ENCODE measurements around the gene ETV3. TPM values are rescaled to one million over a fixed set of nuclear protein-coding genes. Genes with fewer than 3 reads are reported as not detected.

ETV3 gene
- total RNA-seq, 1 experiment from 2014 or later = 21.2 TPM

DNA sequence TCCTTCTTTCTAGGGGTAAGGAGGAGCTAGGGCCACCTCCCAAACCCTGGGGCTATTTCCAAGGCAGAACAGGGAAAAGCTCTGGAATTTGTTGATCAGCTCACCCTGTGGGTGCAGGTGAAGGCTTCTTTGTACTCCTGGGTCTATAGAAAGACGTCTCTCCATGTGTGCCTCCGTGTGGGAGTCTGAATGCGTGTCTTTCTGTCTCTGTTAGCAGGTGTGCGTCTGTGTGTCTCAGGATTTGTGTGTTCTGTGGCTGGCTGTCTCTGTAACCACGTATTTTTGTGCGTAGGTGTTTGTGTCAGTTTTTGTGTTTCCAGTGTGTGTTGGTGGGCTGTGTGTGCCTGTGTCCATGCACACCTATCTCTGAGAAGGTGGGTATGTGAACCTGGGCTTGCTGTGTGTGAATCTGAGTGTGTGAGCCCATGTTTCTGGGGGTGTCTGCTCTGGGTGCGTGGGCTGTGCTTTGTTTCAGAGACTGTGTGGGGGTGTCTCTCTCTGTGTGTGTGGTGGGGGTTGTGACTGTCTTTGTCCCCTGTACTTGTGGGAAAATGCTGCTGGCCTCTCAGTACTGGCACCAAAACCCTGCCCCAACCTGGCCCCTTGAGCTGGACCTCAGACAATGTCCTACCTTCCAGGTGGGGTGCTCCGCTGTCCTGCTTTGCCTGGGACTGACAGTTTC, 25.9 kb downstream of the ETV3 start:
- H3K4me1 ChIP-seq (ENCODE audit: control insufficient read depth in 1 of 2, insufficient read depth in 2 of 2, low read length in 2 of 2) = no peaks in the 10 kb centered on the region
- H3K9ac ChIP-seq (ENCODE audit: low read length) = no peak overlapping the region
- H3K27me3 ChIP-seq (ENCODE audit: insufficient read depth, low read length) = peaks cover 14% of the 10 kb centered on the region; the same call in 1 of the 2 replicates
- H3K4me2 ChIP-seq (ENCODE audit: low read length) = no peak overlapping the region
- no peak overlapping the region for H3K4me3 ChIP-seq (replicated peaks in 1 of 2; ENCODE audit: low read depth in 1 of 2, low read length in 2 of 2)
- H3K36me3 ChIP-seq (ENCODE audit: control insufficient read depth in 1 of 2, insufficient read depth in 2 of 2, low read length in 2 of 2) = no peaks in the 10 kb centered on the region
- ATAC-seq (no peak), DNase-seq (ENCODE audit: low read depth, low spot score) (no peak)
- POLR2A ChIA-PET = no interaction called here
- BruUV-seq (replicated peaks) = no TSS peak
- H4K20me1 ChIP-seq (ENCODE audit: insufficient read depth) = no peaks in the 10 kb centered on the region
- H3K9me2 ChIP-seq (ENCODE audit: insufficient read depth) = no peaks in the 10 kb centered on the region
- intact Hi-C loops (cut with micrococcal nuclease) = no loop called here
- H3K27ac ChIP-seq (ENCODE audit: low read depth, low read length) = no peak overlapping the region
- H3K9me3 ChIP-seq (ENCODE audit: control insufficient read depth in 1 of 2, insufficient read depth in 1 of 2, low read depth in 1 of 2, low read length in 2 of 2) = no peaks in the 10 kb centered on the region
- CTCF ChIA-PET = interaction anchor here (0.7 kb wide), 1 partner anchor 44 kb away, joined by 3 read pairs; no protein-coding TSS in a partner anchor
- RAD21 ChIA-PET (ENCODE audit: low non-redundant PET in 1 of 2, low total read pairs in 2 of 2, uncharacterized antibody in 2 of 2, unreplicated experiment in 2 of 2) = no interaction called here
- no peaks in the 10 kb centered on the region for H3K79me2 ChIP-seq (ENCODE audit: insufficient read depth, low read length)
- TF ChIP-seq EGR1 (IDR thresholded peaks at IDR 0.05; ENCODE audit: low read depth) = no peak
- TF ChIP-seq JUND (IDR thresholded peaks at IDR 0.05) = no peak
- no peak for TF ChIP-seq TCF7L2 (IDR thresholded peaks at IDR 0.05; ENCODE audit: borderline replicate concordance, extremely low read depth, insufficient read depth, insufficient read length)
- TF ChIP-seq FOSL1 (IDR thresholded peaks at IDR 0.05; ENCODE audit: low read depth) = no peak
- no peak for TF ChIP-seq SP1 (IDR thresholded peaks at IDR 0.05; ENCODE audit: low read depth)
- no peak for TF ChIP-seq EZH2phosphoT487 (IDR thresholded peaks at IDR 0.05; ENCODE audit: borderline replicate concordance)
- no peak overlapping the region for H2AFZ ChIP-seq (ENCODE audit: low read depth, low read length, poor library complexity, severe bottlenecking)

DNA sequence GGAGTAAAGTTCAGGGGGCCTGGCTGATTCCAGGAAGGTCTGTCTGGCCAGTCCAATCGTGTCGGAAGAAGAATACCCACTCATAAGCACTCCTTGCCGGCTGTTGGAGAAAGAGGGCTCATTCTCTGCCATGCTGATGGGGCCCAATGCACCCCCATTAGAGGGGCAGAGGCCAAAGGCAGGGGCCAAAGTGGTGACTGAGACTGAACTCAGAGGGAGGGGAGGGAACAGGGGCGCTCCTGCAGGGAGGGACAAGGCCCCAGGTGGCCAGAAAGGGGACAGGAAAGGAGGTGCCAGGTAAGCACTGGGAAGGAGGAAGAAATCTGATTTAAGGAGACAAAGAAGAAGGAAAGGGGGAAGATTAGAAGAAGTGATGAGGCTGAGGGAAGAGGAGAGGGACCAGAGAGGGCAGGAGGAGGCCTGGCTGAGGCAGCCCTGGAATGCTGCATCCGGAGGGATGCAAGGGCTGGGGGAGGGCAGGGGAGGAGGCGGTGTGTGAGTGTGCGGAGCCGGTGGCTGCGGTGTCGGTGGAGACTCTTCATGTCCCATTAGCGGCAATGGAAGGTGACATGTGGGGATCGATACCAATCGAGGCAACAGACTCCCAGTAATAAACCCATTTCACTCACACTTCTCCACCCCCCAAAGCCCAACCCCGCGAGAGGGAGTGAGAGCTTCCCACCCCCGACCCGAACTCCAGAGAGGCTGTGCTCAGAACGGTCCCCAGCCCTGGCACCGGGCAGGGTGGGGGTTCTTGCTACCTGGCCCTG, 26.6 kb downstream of the ETV3 start:
- Histone ChIP-seq H3K4me2 (ENCODE audit: low read length) (no peak overlapping the region), H3K4me3 (replicated peaks in 1 of 2; ENCODE audit: low read depth in 1 of 2, low read length in 2 of 2) (no peak overlapping the region), H3K9ac (ENCODE audit: low read length) (no peak overlapping the region), H3K27ac (ENCODE audit: low read depth, low read length) (no peak overlapping the region), H3K9me2 (ENCODE audit: insufficient read depth) (no peaks in the 10 kb centered on the region), H3K9me3 (ENCODE audit: control insufficient read depth in 1 of 2, insufficient read depth in 1 of 2, low read depth in 1 of 2, low read length in 2 of 2) (no peaks in the 10 kb centered on the region), H4K20me1 (ENCODE audit: insufficient read depth) (no peaks in the 10 kb centered on the region), H2AFZ (ENCODE audit: low read depth, low read length, poor library complexity, severe bottlenecking) (no peak overlapping the region), H3K4me1 (ENCODE audit: control insufficient read depth in 1 of 2, insufficient read depth in 2 of 2, low read length in 2 of 2) (peaks cover 0 to 3% of the 10 kb centered on the region in 2 experiments; a peak in 2 of 4 replicates), H3K36me3 (ENCODE audit: control insufficient read depth in 1 of 2, insufficient read depth in 2 of 2, low read length in 2 of 2) (no peaks in the 10 kb centered on the region), H3K79me2 (ENCODE audit: insufficient read depth, low read length) (no peaks in the 10 kb centered on the region), H3K27me3 (ENCODE audit: insufficient read depth, low read length) (peaks cover 21% of the 10 kb centered on the region; the same call in 1 of the 2 replicates)
- CTCF ChIA-PET = interaction anchor here (0.7 kb wide), 1 partner anchor 45 kb away, joined by 3 read pairs; no protein-coding TSS in a partner anchor
- RAD21 ChIA-PET (ENCODE audit: low non-redundant PET in 1 of 2, low total read pairs in 2 of 2, uncharacterized antibody in 2 of 2, unreplicated experiment in 2 of 2) = interaction anchor here in 1 of 2 experiments (0.8 kb wide), 1 partner anchor 22 kb away, joined by 3 read pairs; no protein-coding TSS in a partner anchor
- POLR2A ChIA-PET = no interaction called here
- ATAC-seq (no peak), DNase-seq (ENCODE audit: low read depth, low spot score) (no peak)
- intact Hi-C loops (cut with micrococcal nuclease) = no loop called here
- BruUV-seq (replicated peaks) = no TSS peak
- TF ChIP-seq YY1 (IDR thresholded peaks at IDR 0.05; ENCODE audit: extremely low read depth, insufficient replicate concordance, low read depth, low read length) (no peak), SIN3A (IDR thresholded peaks at IDR 0.05; ENCODE audit: low read depth) (no peak), SP1 (IDR thresholded peaks at IDR 0.05; ENCODE audit: low read depth) (no peak), SRF (IDR thresholded peaks at IDR 0.05; ENCODE audit: low read depth) (no peak), JUND (IDR thresholded peaks at IDR 0.05) (no peak), CBX3 (IDR thresholded peaks at IDR 0.05; ENCODE audit: low read depth) (no peak), EZH2phosphoT487 (IDR thresholded peaks at IDR 0.05; ENCODE audit: borderline replicate concordance) (no peak), ELF1 (IDR thresholded peaks at IDR 0.05; ENCODE audit: borderline replicate concordance, low read depth) (no peak)
- TF ChIP-seq, protein P1, sequence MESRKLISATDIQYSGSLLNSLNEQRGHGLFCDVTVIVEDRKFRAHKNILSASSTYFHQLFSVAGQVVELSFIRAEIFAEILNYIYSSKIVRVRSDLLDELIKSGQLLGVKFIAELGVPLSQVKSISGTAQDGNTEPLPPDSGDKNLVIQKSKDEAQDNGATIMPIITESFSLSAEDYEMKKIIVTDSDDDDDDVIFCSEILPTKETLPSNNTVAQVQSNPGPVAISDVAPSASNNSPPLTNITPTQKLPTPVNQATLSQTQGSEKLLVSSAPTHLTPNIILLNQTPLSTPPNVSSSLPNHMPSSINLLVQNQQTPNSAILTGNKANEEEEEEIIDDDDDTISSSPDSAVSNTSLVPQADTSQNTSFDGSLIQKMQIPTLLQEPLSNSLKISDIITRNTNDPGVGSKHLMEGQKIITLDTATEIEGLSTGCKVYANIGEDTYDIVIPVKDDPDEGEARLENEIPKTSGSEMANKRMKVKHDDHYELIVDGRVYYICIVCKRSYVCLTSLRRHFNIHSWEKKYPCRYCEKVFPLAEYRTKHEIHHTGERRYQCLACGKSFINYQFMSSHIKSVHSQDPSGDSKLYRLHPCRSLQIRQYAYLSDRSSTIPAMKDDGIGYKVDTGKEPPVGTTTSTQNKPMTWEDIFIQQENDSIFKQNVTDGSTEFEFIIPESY (IDR thresholded peaks at IDR 0.05; ENCODE audit: extremely low read depth, insufficient replicate concordance, low read length) = no peak
- TF ChIP-seq, protein P2, sequence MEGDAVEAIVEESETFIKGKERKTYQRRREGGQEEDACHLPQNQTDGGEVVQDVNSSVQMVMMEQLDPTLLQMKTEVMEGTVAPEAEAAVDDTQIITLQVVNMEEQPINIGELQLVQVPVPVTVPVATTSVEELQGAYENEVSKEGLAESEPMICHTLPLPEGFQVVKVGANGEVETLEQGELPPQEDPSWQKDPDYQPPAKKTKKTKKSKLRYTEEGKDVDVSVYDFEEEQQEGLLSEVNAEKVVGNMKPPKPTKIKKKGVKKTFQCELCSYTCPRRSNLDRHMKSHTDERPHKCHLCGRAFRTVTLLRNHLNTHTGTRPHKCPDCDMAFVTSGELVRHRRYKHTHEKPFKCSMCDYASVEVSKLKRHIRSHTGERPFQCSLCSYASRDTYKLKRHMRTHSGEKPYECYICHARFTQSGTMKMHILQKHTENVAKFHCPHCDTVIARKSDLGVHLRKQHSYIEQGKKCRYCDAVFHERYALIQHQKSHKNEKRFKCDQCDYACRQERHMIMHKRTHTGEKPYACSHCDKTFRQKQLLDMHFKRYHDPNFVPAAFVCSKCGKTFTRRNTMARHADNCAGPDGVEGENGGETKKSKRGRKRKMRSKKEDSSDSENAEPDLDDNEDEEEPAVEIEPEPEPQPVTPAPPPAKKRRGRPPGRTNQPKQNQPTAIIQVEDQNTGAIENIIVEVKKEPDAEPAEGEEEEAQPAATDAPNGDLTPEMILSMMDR (IDR thresholded peaks at IDR 0.05 in 2 of 3, conservative IDR thresholded peaks at IDR 0.05 in 1 of 3; ENCODE audit: borderline replicate concordance in 1 of 3, insufficient read depth in 1 of 3, low read depth in 2 of 3, low read length in 2 of 3) = no peak
- TF ChIP-seq, protein P3, sequence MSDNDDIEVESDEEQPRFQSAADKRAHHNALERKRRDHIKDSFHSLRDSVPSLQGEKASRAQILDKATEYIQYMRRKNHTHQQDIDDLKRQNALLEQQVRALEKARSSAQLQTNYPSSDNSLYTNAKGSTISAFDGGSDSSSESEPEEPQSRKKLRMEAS (IDR thresholded peaks at IDR 0.05) = no peak
